Measurements from ENCODE around the gene RNF223. TPM values are rescaled to one million over a fixed set of nuclear protein-coding genes. Genes with fewer than 3 reads are reported as not detected.
"Not testable (repeated sequence)": the region's sequence is repeated elsewhere in the genome, so short reads cannot be mapped to it uniquely, and the experiment has no call there.

The RNF223 gene
- total RNA-seq, 1 donor from 2014 or later = not detected

GRCh38 chr1:1112237-1112985 lies 38.3 kb upstream of the RNF223 start:
- intact Hi-C loops (cut with DNase I) = no loop called here
- DNase-seq (ENCODE audit: low spot score) = no peak

- DNase-seq (ENCODE audit: low spot score) = no peak
- intact Hi-C loops (cut with DNase I) = no loop called here
Measured at GRCh38 chr1:1111516-1112236, 37.6 kb upstream of the RNF223 start.

GRCh38 chr1:1110561-1110971 lies 36.5 kb upstream of the RNF223 start:
- DNase-seq (ENCODE audit: low spot score) = no peak
- intact Hi-C loops (cut with DNase I) = no loop called here

- intact Hi-C loops (cut with DNase I) = no loop called here
- DNase-seq (ENCODE audit: low spot score) = no peak
Measured at GRCh38 chr1:1109743-1110142, 35.6 kb upstream of the RNF223 start.

- no peak for DNase-seq (ENCODE audit: low spot score)
- intact Hi-C loops (cut with DNase I) = no loop called here
Measured at GRCh38 chr1:1106510-1107221, 32.6 kb upstream of the RNF223 start.

GRCh38 chr1:1104152-1104551 lies 30.0 kb upstream of the RNF223 start:
- intact Hi-C loops (cut with DNase I); DNase-seq (ENCODE audit: low spot score): not testable (repeated sequence)

- intact Hi-C loops (cut with DNase I) = no loop called here
- no peak for DNase-seq (ENCODE audit: low spot score)
Measured at GRCh38 chr1:1101503-1101902, 27.4 kb upstream of the RNF223 start.

- peak; percentile 68 for DNase-seq (ENCODE audit: low spot score)
- intact Hi-C loops (cut with DNase I) = no loop called here
Measured at GRCh38 chr1:1100296-1100695, 26.2 kb upstream of the RNF223 start.

GRCh38 chr1:1099506-1100183 lies 25.5 kb upstream of the RNF223 start:
- peak; percentile 2 for DNase-seq (ENCODE audit: low spot score)
- intact Hi-C loops (cut with DNase I) = no loop called here

- DNase-seq (ENCODE audit: low spot score) = peak; percentile 12
- intact Hi-C loops (cut with DNase I) = no loop called here
Measured at GRCh38 chr1:1098681-1099421, 24.7 kb upstream of the RNF223 start.

- DNase-seq (ENCODE audit: low spot score) = peak; percentile 49
- intact Hi-C loops (cut with DNase I) = not testable (repeated sequence)
Measured at GRCh38 chr1:1096136-1096535, 22.0 kb upstream of the RNF223 start.

GRCh38 chr1:1094981-1095380 lies 20.9 kb upstream of the RNF223 start:
- intact Hi-C loops (cut with DNase I) = no loop called here
- peak; percentile 22 for DNase-seq (ENCODE audit: low spot score)

- intact Hi-C loops (cut with DNase I) = no loop called here
- peak; percentile 63 for DNase-seq (ENCODE audit: low spot score)
Measured at GRCh38 chr1:1093610-1093943, 19.5 kb upstream of the RNF223 start.

GRCh38 chr1:1092894-1093609 lies 18.9 kb upstream of the RNF223 start:
- intact Hi-C loops (cut with DNase I) = no loop called here
- peak; percentile 5 for DNase-seq (ENCODE audit: low spot score)

GRCh38 chr1:1092149-1092855 lies 18.2 kb upstream of the RNF223 start:
- intact Hi-C loops (cut with DNase I) = no loop called here
- peak; percentile 63 for DNase-seq (ENCODE audit: low spot score)

- peak; percentile 64 for DNase-seq (ENCODE audit: low spot score)
Measured at GRCh38 chr1:1091344-1092148, 17.4 kb upstream of the RNF223 start.

More at GRCh38 chr1:1091344-1092148, 17.4 kb upstream of the RNF223 start:
- intact Hi-C loops (cut with DNase I) = no loop called here
